ENCODE results near the gene TFPI. TPM values are rescaled to one million over a fixed set of nuclear protein-coding genes. Genes with fewer than 3 reads are reported as not detected.
A peak's percentile ranks its signal among the peaks of the same experiment; 100 is the strongest.

TFPI gene
- total RNA-seq, 1 donor from 2014 or later: 366 TPM

GRCh38 chr2:187506416-187506815 lies 47.8 kb downstream of the TFPI start:
- ATAC-seq: no peak
- Histone ChIP-seq H3K27ac (no peak overlapping the region), H3K36me3 (no peaks in the 10 kb centered on the region), H3K27me3 (no peaks in the 10 kb centered on the region), H3K4me3 (no peak overlapping the region), H3K4me1 (peaks cover 23% of the 10 kb centered on the region), H3K9me3 (peaks cover 10% of the 10 kb centered on the region)
- intact Hi-C loops (cut with DNase I): no loop called here
- DNase-seq: no peak
- TF ChIP-seq CTCF (IDR thresholded peaks at IDR 0.05): no peak

- no peak for ATAC-seq
- intact Hi-C loops (cut with DNase I): no loop called here
- no peak overlapping the region for H3K27ac ChIP-seq
- no peaks in the 10 kb centered on the region for H3K27me3 ChIP-seq
- peaks cover 32% of the 10 kb centered on the region for H3K4me1 ChIP-seq
- no peak for TF ChIP-seq CTCF (IDR thresholded peaks at IDR 0.05)
- DNase-seq: no peak
- H3K4me3 ChIP-seq: no peak overlapping the region
- no peaks in the 10 kb centered on the region for H3K36me3 ChIP-seq
- H3K9me3 ChIP-seq: peaks cover 10% of the 10 kb centered on the region
Measured at GRCh38 chr2:187505065-187505672, 49.1 kb downstream of the TFPI start.

- H3K27me3 ChIP-seq: no peaks in the 10 kb centered on the region
- H3K4me3 ChIP-seq: no peak overlapping the region
- TF ChIP-seq CTCF (IDR thresholded peaks at IDR 0.05): no peak
- H3K27ac ChIP-seq: peak overlapping the region; percentile 38
- peaks cover 6% of the 10 kb centered on the region for H3K9me3 ChIP-seq
- H3K4me1 ChIP-seq: peaks cover 33% of the 10 kb centered on the region
- intact Hi-C loops (cut with DNase I): no loop called here
- no peaks in the 10 kb centered on the region for H3K36me3 ChIP-seq
- ATAC-seq (no peak), DNase-seq (no peak)
Measured at GRCh38 chr2:187504312-187504921, 49.8 kb downstream of the TFPI start.

GRCh38 chr2:187503700-187504099 lies 50.5 kb downstream of the TFPI start:
- Histone ChIP-seq H3K27me3 (no peaks in the 10 kb centered on the region), H3K27ac (peak overlapping the region; percentile 38), H3K4me1 (peaks cover 33% of the 10 kb centered on the region), H3K36me3 (no peaks in the 10 kb centered on the region), H3K9me3 (peaks cover 3% of the 10 kb centered on the region), H3K4me3 (no peak overlapping the region)
- intact Hi-C loops (cut with DNase I): no loop called here
- no peak for ATAC-seq
- TF ChIP-seq CTCF (IDR thresholded peaks at IDR 0.05): no peak
- DNase-seq: no peak

- no peaks in the 10 kb centered on the region for H3K36me3 ChIP-seq
- H3K27me3 ChIP-seq: no peaks in the 10 kb centered on the region
- no peak overlapping the region for H3K4me3 ChIP-seq
- H3K27ac ChIP-seq: peak overlapping the region; percentile 9
- no peak for DNase-seq
- intact Hi-C loops (cut with DNase I): no loop called here
- TF ChIP-seq CTCF (IDR thresholded peaks at IDR 0.05): no peak
- H3K9me3 ChIP-seq: no peaks in the 10 kb centered on the region
- ATAC-seq: no peak
- peaks cover 33% of the 10 kb centered on the region for H3K4me1 ChIP-seq
Measured at GRCh38 chr2:187502467-187502866, 51.8 kb downstream of the TFPI start.
